GM18526 (cell line): ENCODE data around the gene HID1.

Source experiments
- POLR2A ChIP-seq: IDR thresholded peaks from 3 replicates; pipeline ENCODE4 v1.6.1; 2011; ENCODE audit not compliant: insufficient read length; ENCODE audit errors: extremely low read depth

Gene HID1

DNA sequence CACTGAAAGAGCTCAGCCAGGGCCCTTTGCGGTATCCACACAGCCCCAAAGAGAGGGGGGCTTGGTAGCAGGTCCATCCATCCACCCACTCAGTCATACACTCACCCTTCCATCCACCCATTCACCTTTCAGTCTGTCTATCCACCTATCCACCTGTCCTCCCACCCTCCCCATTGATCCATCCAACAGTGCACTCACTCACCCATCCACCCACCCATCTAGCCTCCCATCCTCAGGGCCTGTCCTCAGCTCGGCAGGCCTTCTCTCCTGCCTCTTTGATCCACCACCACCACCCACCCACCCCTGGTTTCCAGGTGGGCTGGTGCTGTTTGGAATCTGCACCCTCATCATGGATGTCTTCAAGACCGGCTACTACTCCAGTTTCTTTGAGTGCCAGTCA is 47.3 kb downstream of the HID1 start:
- TF ChIP-seq POLR2A = no peak

DNA sequence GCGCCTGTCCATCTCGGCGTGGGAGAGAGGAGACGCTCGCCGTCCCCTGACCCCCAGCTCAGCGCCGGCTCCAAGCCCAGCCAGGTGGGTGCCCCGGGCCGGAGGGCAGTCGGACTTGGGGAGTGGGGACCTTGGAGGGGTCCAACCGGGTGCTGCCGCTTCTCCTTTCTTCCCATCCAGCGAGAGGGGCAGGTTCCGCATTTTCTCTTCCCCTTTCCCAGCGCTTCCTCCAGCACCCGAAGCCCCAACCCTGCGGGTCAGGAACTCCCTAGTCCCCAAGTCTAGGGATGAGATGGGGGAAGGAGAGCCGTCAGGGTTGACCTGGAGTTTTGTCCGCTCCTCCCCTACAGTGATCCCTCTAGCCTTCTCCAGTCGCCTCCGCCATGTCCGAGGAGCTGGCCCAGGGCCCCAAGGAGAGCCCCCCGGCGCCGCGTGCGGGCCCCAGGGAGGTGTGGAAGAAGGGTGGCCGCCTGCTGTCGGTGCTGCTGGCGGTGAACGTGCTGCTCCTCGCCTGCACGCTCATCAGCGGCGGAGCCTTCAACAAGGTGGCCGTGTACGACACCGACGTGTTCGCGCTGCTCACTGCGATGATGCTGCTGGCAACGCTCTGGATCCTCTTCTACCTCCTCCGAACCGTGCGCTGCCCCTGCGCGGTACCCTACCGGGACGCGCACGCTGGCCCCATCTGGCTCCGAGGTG is 48.2 kb downstream of the HID1 start, which contains the start of gene OTOP2:
TSS of gene OTOP2 (plus strand) at position 24 of the 699 bp plus-strand sequence. CDS start at position 384, 360 bp downstream.
- no peak for TF ChIP-seq POLR2A

DNA sequence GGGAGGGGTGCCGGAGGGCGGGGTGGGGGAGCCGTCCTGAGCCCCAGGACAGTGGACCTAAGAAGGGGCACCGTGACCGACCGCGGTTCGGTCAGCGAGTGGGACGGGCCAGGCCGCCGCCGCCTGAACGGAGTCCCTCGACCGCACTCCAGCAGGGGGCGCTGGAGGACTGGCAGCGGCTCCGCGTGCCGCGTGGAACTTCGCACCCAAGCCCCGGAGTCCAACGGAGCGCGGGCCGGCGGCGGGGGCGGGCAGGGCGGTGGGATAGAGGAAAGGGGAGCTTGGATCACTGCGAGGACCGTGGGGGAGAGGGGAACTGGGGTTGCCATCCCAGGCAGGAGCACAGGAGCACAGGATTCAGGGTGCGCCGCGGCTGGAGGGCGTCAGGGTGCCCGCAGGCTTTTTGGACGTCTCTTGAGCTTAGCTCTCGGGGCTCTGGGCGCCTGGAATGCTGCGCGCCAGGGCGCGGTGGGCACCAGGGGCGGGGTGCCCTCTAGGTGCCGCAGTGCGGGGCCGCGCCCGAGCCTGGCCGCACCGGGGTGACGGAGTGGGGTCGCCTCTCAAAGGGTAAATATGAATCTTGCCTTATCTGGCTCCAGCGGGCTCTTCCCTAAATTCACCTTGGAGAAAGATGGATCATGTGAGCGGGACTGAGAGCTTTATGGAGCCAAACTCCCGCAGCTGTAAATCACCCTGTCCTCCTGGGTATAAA is 48.9 kb downstream of the HID1 start:
- no peak for TF ChIP-seq POLR2A

DNA sequence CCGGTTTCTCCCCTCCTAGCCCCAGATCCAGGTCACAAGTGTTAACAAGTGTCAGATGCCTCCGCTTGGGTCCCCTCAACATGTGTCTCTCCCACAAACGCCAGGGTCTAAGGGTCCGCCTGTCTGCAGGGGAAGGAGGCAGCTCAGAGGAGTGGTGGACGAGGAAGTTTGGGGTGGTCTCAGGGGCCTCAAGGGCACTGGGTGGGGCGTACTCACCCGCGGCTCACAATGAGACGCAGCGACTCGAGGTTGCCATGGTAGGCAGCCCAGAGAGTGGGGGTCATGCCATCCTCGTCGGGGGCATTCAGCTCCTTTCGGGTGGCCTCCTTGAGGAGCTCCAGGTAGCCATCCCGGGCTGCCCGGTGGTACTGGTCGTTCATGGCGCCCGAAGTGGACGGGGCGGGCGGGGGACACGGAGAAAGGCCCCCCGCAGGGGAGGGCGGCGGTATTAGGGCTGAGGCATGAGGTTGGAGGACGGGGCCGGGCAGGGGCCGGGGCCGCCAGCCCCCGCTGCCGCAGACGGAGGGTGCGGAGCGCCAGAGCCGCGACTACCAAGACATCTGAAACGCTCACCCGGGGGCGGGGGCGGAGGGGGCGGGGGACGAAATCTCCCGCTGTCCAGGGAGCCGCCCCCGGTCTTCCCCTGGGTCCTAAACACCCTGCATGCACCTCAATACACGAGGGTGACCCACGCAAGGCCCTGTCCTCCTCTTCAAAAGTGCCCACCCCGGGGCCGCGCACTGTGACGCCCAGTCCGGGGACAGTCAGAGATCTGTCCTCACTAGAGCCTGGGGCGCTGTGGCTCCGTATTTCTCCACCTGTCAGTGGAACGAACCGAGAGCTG is 49.6 kb downstream of the HID1 start, which contains the start of gene USH1G:
TSS of gene USH1G (minus strand) at position 562 of the 844 bp plus-strand sequence. CDS start at position 380, 182 bp downstream.
- TF ChIP-seq POLR2A = no peak

DNA sequence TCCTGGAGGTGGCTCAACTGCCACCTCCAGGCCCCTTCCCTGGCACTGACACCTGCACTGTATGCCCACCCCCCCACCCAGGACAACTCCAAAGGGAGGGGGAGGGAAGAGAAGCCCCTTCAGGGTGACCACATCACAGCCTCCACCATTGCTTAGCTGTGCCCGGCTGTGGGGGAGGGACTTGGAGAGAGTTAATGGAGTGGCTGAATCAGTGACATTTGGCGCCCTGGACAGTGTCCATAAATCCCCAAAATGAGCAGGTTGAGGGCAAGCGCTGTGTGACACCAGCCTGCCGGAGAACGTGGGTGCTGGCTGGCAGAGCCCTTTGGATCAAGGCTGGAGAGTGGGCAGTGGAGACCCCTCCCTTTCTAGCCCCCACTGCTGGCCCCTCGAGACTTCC is 50.4 kb downstream of the HID1 start:
- TF ChIP-seq POLR2A = no peak

DNA sequence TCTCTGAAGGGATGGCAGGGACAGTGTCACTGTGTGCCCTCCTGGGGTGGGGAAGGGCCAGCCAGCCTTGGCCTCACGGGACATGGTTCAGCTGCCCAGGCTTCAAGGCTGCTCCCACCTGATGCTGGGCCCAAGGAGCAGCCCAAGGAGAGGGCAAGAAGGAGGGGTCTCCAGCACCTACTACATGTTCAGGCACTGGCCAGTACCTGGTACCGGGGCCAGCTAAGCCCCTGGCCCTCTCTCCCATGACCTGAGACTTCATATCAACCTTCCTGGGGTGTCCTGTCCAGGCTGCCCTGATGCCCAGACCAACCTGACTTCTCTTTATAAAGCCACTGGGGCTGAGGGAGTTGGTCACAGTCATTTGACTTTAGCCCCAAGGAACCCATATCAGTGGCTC is 50.8 kb downstream of the HID1 start:
- TF ChIP-seq POLR2A = no peak

DNA sequence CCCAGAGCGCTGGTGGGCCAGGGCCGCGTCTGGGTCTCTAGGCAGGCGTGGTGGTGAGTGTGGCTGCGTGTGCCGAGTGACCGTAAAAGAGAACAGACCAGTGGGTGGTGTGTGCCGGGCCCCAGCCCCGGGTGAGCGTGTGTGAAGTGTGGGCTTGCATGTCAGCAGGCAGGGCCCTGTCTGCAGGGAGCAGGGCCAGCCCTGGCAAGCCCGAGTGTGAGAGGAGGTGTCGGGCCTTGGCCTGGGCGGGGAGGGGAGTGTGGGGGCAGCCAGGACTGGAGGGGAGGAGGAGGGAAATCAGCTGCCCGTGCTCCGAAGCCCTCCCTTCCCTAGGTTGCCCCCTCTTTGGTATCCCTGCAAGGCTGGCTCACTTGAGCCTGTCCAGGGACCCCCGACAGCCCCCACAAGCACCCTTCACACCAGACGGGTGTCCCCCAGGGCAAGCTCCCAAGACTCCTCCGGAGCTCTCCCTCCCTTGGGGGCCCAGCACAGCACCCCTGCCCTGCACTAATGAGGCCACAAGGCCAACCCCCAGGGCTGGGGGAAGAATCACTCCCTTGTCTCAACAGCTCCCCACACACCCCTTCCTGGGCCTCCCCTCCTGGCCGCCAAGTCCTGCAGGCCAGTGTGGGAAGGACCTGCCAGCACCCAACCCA is 51.4 kb downstream of the HID1 start:
- TF ChIP-seq POLR2A = no peak

DNA sequence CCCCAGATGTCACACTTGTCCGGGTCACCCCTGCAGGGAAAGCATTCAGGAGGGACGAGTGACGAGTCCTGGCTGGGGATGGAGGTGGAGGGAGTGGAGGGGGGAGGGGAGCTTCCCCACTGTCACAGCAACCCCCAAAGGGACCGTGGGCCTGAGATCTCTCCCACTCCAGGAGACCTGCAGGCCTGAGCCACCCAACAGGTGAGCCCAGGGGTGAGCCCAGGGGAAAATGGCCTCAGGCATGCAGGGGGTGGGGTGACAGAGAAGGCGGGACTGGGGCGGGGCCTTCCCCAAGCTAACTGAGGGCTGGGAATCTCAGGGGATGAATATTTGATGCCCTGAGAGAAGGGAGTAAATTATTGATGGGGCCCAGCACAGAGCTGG is 51.9 kb downstream of the HID1 start:
- no peak for TF ChIP-seq POLR2A

DNA sequence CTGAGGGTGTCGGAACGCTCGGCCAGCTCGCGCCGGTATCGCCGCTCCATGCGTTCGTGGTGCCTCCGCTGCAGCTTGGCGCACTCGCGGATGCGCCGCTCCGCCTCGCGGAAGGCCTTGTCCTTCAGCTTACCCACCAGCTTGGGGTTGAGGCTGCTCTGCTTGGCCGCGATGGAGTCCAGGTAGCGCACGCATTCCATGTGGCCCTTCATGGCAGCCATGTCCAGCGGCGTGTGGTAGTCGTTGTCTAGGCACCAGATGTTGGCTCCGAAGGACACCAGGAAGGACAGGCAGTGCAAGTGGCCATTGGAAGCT is 52.3 kb downstream of the HID1 start:
- TF ChIP-seq POLR2A = no peak

DNA sequence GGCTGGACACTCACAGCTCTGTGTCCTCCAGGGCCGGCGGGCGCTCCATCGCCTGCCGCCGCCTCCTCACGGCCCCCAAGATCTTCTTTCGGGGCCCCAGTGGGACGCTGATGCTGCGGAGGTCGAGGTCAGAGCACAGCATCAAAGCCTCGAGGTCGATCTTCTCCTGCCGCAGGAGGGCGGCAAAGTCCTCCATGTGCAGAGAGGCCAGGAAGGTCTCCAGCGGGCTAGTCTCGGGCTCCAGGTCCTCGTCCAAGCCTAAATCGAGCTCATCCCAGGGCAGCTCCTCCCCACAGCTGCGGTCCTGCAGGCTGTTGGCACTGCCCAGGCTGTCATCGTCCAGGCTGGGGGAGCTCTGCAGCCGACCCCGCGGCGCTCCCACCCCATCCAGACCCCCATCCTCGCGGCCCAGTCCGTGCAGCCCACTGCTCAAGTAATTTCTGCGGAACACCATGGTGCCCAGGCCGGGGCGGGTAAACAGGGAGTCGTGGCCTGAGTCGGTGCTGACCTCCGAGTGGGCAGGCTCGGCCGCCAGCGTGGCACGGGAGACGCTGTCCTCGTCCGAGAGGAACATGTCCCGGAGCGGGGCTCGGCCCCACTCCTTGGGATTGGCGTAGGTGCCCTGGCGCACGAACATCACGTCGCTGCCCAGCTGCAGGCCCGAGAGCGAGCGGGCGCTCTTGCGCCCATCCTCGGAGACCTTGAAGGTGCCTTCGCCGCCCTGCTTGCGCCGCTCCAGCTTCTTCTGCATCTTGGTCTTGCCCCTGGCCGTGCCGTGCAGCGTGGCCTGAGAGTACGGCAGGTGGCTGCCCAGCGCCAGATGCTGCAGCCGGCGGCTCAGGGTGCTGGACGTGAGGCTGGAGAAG is 52.9 kb downstream of the HID1 start:
- TF ChIP-seq POLR2A = no peak

DNA sequence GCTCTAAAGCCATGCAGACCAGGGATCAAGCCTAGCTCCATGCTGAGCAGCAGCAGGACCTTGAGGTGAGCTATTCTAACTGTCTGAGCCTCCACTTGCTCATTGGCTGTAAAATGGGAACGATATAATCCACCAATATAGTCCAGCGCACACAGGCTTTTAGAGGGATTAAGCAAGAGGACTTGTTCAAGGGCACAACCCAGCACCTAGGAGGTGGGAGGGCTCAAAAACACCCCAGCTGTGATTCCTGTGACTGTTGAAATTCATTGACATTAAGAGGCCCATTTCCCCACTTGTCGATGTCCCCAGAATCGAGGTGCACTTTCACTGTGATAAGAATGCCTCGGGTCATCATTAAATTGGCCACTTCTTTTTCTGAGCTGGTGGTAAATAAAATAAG is 53.7 kb downstream of the HID1 start:
- no peak for TF ChIP-seq POLR2A

DNA sequence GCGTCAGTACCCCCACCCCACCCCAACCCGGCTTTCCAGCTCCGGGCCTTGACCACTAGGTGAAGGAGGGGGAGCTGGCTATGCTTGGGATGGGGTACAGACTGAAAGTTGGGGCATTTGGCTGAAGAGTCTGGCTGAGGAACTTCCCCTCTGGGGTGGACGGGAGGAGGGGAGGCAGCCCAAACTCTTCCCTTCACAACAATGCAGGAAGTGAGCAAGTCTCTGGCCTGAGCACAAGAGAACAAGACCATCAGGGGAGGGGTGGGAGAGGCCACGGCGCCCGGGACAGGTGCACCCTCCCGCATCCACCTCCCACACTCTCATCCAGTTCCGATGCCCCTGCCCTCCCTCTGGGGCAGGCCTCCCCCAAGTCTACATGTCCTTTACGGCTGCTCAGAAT is 55.1 kb downstream of the HID1 start:
- no peak for TF ChIP-seq POLR2A

DNA sequence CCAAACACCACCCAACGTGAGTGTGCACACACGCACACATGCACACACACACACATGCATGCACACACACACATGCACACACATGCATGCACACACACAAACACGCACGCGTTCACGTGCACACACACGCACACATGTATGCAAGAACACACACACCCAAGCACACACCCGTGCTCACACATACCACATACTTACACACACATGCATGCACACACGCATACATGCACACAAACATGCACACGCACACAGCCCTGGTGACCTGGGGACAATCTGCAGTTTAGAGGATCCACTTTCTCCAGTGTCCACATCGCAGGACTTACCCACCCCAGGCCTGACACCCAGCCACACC is 55.7 kb downstream of the HID1 start:
- no peak for TF ChIP-seq POLR2A

DNA sequence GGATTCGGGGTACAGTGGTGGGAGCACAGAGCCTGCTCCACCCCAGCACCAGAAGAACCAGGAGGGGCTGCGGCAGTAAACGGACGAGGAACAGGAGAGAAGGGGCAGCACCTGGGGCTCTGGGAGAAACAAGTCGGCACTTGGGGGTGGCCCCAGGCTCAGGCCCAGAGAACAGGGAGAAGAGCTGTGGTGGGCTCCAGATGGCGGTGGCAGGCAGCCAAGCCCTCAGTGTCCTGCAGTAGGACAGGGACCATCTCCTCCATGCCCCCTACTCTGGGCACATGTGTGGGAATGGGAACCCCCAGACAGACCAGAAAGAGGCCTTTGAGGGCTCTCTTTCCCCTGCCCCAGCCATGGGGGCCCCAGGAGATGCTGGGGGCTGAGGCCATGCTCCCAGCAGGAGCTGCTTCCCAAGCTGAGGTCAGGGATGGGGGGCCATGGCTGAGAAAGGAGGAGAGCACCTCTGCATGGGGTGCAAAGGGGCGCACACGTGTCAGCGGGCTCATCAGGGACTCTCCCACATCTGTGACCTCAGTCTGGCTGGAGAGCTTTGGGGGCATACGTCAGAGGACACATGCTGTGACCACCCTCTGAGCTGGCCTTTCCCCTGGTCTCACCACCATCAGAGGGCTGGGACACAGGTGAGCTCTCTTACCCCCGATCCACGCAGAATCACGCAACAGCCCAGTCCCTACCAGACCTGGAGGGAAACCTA is 56.3 kb downstream of the HID1 start:
- no peak for TF ChIP-seq POLR2A
